GM23338 (cell line): Measurements from ENCODE around the gene SMYD3. TPM values are rescaled to one million over a fixed set of nuclear protein-coding genes. Genes with fewer than 3 reads are reported as not detected.

Source experiments
- ATAC-seq: fragments of 200-7000 bp; cut with Tn5 transposase; 3 replicates; pipeline ENCODE4 v1.9.1; 2020
- DNase-seq: peaks from one replicate; pipeline ENCODE4 v3.0.0-alpha.2; 2015; ENCODE audit warnings: low spot score
- H2AFZ ChIP-seq: fragments of 200-600 bp; sonication (generic); 2 replicates; pipeline ENCODE4 v1.8.0; 2016; ENCODE audit warnings: antibody characterized with exemption, mild to moderate bottlenecking, moderate library complexity
- H3F3A ChIP-seq: fragments of 200-600 bp; sonication (generic); replicated peaks from 2 replicates; pipeline ENCODE4 v1.8.0; 2017; ENCODE audit warnings: antibody characterized with exemption, mixed run types, low read depth
- H3K27ac ChIP-seq: fragments of 200-600 bp; sonication (generic); 2 replicates; pipeline ENCODE4 v1.6.1; 2016; ENCODE audit warnings: low read depth
- H3K27me3 ChIP-seq: fragments of 200-600 bp; sonication (generic); 2 replicates; pipeline ENCODE4 v1.8.0; 2016; ENCODE audit warnings: mild to moderate bottlenecking, mixed run types, moderate library complexity; ENCODE audit not compliant: insufficient read depth
- H3K36me3 ChIP-seq: fragments of 200-600 bp; sonication (generic); 2 replicates; pipeline ENCODE4 v1.8.0; 2016; ENCODE audit warnings: mild to moderate bottlenecking; ENCODE audit not compliant: insufficient read depth
- H3K4me1 ChIP-seq: fragments of 200-600 bp; sonication (generic); 2 replicates; pipeline ENCODE4 v1.8.0; 2016; ENCODE audit warnings: mild to moderate bottlenecking, moderate library complexity; ENCODE audit not compliant: insufficient read depth
- H3K4me2 ChIP-seq: fragments of 200-600 bp; sonication (generic); 2 replicates; pipeline ENCODE4 v1.7.1; 2017; ENCODE audit warnings: mixed run types
- H3K4me3 ChIP-seq: fragments of 200-600 bp; sonication (generic); 2 replicates; pipeline ENCODE4 v1.6.1; 2016; ENCODE audit warnings: mixed run types
- H3K79me2 ChIP-seq: fragments of 200-600 bp; sonication (generic); replicated peaks from 2 replicates; pipeline ENCODE4 v1.8.0; 2017; ENCODE audit warnings: mild to moderate bottlenecking; ENCODE audit not compliant: insufficient read depth
- H3K9me2 ChIP-seq: fragments of 200-600 bp; sonication (generic); 2 replicates; pipeline ENCODE4 v1.8.0; 2017; ENCODE audit not compliant: insufficient read depth
- H4K20me1 ChIP-seq: fragments of 200-600 bp; sonication (generic); replicated peaks from 2 replicates; pipeline ENCODE4 v1.8.0; 2017; ENCODE audit warnings: mild to moderate bottlenecking; ENCODE audit not compliant: insufficient read depth
- H3K27ac Mint-ChIP-seq: 2 replicates; pipeline ENCODE4 v1.8.0; 2020; ENCODE audit warnings: inconsistent platforms, mild to moderate bottlenecking, moderate library complexity, mixed read lengths
- H3K27me3 Mint-ChIP-seq: 3 replicates; pipeline ENCODE4 v1.8.0; 2022; ENCODE audit warnings: low read depth, mild to moderate bottlenecking, moderate library complexity, mixed read lengths, inconsistent platforms; ENCODE audit not compliant: insufficient read depth, poor library complexity
- H3K36me3 Mint-ChIP-seq: 3 replicates; pipeline ENCODE4 v1.8.0; 2021; ENCODE audit warnings: low read depth, mild to moderate bottlenecking, inconsistent platforms, moderate library complexity, mixed read lengths
- H3K4me1 Mint-ChIP-seq: 3 replicates; pipeline ENCODE4 v1.8.0; 2020; ENCODE audit warnings: mild to moderate bottlenecking, inconsistent platforms, mixed read lengths
- H3K4me3 Mint-ChIP-seq: 3 replicates; pipeline ENCODE4 v1.8.0; 2021; ENCODE audit warnings: moderate library complexity, mild to moderate bottlenecking, inconsistent platforms, mixed read lengths
- H3K9me3 Mint-ChIP-seq: 3 replicates; pipeline ENCODE4 v1.8.0; 2020; ENCODE audit warnings: moderate library complexity, mild to moderate bottlenecking, inconsistent platforms, mixed read lengths
- JUNB ChIP-seq: IDR thresholded peaks from one replicate; pipeline ENCODE4 v1.6.1; 2016; ENCODE audit warnings: antibody characterized with exemption; ENCODE audit not compliant: unreplicated experiment
- NANOG ChIP-seq: IDR thresholded peaks from 2 replicates; pipeline ENCODE4 v1.6.1; 2016; ENCODE audit warnings: antibody characterized with exemption, borderline replicate concordance
- REST ChIP-seq: IDR thresholded peaks from one replicate; pipeline ENCODE4 v1.6.1; 2018; ENCODE audit warnings: antibody characterized with exemption; ENCODE audit not compliant: unreplicated experiment
- STAT1 ChIP-seq: IDR thresholded peaks from one replicate; pipeline ENCODE4 v1.6.1; 2016; ENCODE audit warnings: antibody characterized with exemption; ENCODE audit not compliant: unreplicated experiment
- ZNF331 ChIP-seq: fragments of 250-450 bp; sonication (Bioruptor Pico); IDR thresholded peaks from 2 replicates; pipeline ENCODE4 v1.5.0; 2020; ENCODE audit warnings: low read depth, mild to moderate bottlenecking, moderate library complexity
- polyA plus RNA-seq: library from polyadenylated mRNA; unstranded; fragments of >200 nt; fragmentation: Nextera tagmentation; extraction: Ambion mirVana; gene quantifications from 2 replicates; pipeline ENCODE4 v1.2.1, GENCODE V29; 2016
- total RNA-seq: library from RNA; depleted of rRNA; stranded (reverse); fragments of >200 nt; shearing (Covaris generic); gene quantifications from 2 replicates; pipeline ENCODE4 v1.2.3, GENCODE V29; 2014
- TF ChIP-seq, protein P1 (sequence below), 2 experiments: fragments of 200-600 bp in 1 of 2; sonication (generic) in 1 of 2; conservative IDR thresholded peaks; 2 replicates each; pipeline versions ENCODE4 v1.5.1 to v1.6.1; 2016 to 2017; ENCODE audit warnings: antibody characterized with exemption in 2 of 2, low read depth in 2 of 2, mild to moderate bottlenecking in 2 of 2, moderate library complexity in 1 of 2

SMYD3 gene
- total and polyA plus RNA-seq, 2 experiments from 2014 or later = 31.8 to 34.4 TPM

DNA sequence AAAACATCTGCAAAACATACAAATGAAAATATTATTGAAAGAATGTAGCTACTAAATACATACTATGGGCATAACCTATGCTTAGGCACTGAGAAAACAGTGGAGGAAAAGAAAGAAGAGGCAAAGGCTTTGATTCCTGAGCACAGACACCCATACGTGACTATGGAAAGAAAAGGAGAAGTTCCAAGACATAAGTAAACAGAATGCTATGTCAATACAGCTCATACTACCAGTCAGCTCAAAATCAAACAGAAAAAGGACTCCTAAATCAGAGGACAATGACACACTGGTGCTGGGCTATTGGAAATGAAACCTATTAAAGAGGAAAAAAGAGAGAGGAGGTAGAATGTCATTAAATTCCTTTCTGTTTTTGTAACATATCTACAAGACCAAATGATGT is 225.4 kb downstream of the SMYD3 start:
- Histone ChIP-seq H3K4me1 (peaks cover 8% of the 10 kb centered on the region; the same call in 1 of the 2 replicates), H3K27me3 (no peaks in the 10 kb centered on the region), H3K79me2 (no peaks in the 10 kb centered on the region), H2AFZ (no peak overlapping the region), H3K4me2 (no peak overlapping the region), H4K20me1 (no peaks in the 10 kb centered on the region), H3F3A (no peaks in the 10 kb centered on the region), H3K27ac (no peak overlapping the region), H3K9me2 (no peaks in the 10 kb centered on the region), H3K36me3 (no peaks in the 10 kb centered on the region), H3K4me3 (no peak overlapping the region)
- no peak for ATAC-seq
- DNase-seq = no peak
- Mint-ChIP-seq H3K27ac (no peak overlapping the region), H3K27me3 (peaks cover 1% of the 10 kb centered on the region), H3K4me3 (no peak overlapping the region), H3K4me1 (peaks cover 8% of the 10 kb centered on the region; the same call in 2 of the 3 replicates), H3K9me3 (peaks cover 4% of the 10 kb centered on the region; the same call in 1 of the 3 replicates), H3K36me3 (no peaks in the 10 kb centered on the region; the same call in 2 of the 3 replicates)
- no peak for TF ChIP-seq JUNB
- no peak for TF ChIP-seq STAT1
- TF ChIP-seq ZNF331 (CRISPR knock-in tag) = no peak

- DNase-seq (no peak), ATAC-seq (no peak)
- peaks cover 8% of the 10 kb centered on the region; the same call in 2 of the 3 replicates for H3K4me1 Mint-ChIP-seq
- no peaks in the 10 kb centered on the region for H3K9me2 ChIP-seq
- no peak overlapping the region for H2AFZ ChIP-seq
- H3K4me3 ChIP-seq = no peak overlapping the region
- H3K27me3 Mint-ChIP-seq = peaks cover 1% of the 10 kb centered on the region
- H4K20me1 ChIP-seq = no peaks in the 10 kb centered on the region
- no peaks in the 10 kb centered on the region for H3K79me2 ChIP-seq
- no peaks in the 10 kb centered on the region for H3K27me3 ChIP-seq
- H3K36me3 Mint-ChIP-seq = no peaks in the 10 kb centered on the region; the same call in 2 of the 3 replicates
- H3K36me3 ChIP-seq = no peaks in the 10 kb centered on the region
- H3K27ac ChIP-seq = no peak overlapping the region
- H3K4me2 ChIP-seq = no peak overlapping the region
- TF ChIP-seq NANOG (no peak), ZNF331 (CRISPR knock-in tag) (no peak), REST (no peak)
- TF ChIP-seq, protein P1, sequence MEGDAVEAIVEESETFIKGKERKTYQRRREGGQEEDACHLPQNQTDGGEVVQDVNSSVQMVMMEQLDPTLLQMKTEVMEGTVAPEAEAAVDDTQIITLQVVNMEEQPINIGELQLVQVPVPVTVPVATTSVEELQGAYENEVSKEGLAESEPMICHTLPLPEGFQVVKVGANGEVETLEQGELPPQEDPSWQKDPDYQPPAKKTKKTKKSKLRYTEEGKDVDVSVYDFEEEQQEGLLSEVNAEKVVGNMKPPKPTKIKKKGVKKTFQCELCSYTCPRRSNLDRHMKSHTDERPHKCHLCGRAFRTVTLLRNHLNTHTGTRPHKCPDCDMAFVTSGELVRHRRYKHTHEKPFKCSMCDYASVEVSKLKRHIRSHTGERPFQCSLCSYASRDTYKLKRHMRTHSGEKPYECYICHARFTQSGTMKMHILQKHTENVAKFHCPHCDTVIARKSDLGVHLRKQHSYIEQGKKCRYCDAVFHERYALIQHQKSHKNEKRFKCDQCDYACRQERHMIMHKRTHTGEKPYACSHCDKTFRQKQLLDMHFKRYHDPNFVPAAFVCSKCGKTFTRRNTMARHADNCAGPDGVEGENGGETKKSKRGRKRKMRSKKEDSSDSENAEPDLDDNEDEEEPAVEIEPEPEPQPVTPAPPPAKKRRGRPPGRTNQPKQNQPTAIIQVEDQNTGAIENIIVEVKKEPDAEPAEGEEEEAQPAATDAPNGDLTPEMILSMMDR (conservative IDR thresholded peaks at IDR 0.05; ENCODE audit: low read depth in 2 of 2) = no peak
- H3K4me1 ChIP-seq = peaks cover 8% of the 10 kb centered on the region; the same call in 1 of the 2 replicates
- H3K27ac Mint-ChIP-seq = no peak overlapping the region
- no peak overlapping the region for H3K4me3 Mint-ChIP-seq
- peaks cover 4% of the 10 kb centered on the region; the same call in 1 of the 3 replicates for H3K9me3 Mint-ChIP-seq
- no peaks in the 10 kb centered on the region for H3F3A ChIP-seq
Measured at GRCh38 chr1:246281195-246281594, 225.9 kb downstream of the SMYD3 start.
